Liver (tissue), 9 donors: Measurements from ENCODE around the gene ERC1. TPM values are rescaled to one million over a fixed set of nuclear protein-coding genes. Genes with fewer than 3 reads are reported as not detected.

Source experiments
- DNase-seq: peaks from one replicate; pipeline ENCODE4 v3.0.0-alpha.2; 2017; ENCODE audit warnings: low spot score
- H3K27ac ChIP-seq, 2 donors: one replicate each; pipeline ENCODE4 v1.7.0; 2013; ENCODE audit warnings: inconsistent platforms in 2 of 2, low read length in 2 of 2, control low read depth in 1 of 2, low read depth in 1 of 2, mild to moderate bottlenecking in 1 of 2
- H3K27me3 ChIP-seq, 4 donors: one replicate each; pipeline versions ENCODE4 v1.6.1 to v1.7.0; 2013; ENCODE audit warnings: low read length in 3 of 4, inconsistent platforms in 1 of 4, mild to moderate bottlenecking in 1 of 4, moderate library complexity in 1 of 4; ENCODE audit not compliant: control insufficient read depth in 4 of 4, insufficient read depth in 4 of 4
- H3K36me3 ChIP-seq, 4 donors: one replicate each; pipeline versions ENCODE4 v1.6.1 to v1.7.0; 2013; ENCODE audit warnings: low read length in 3 of 4, mild to moderate bottlenecking in 3 of 4, low read depth in 1 of 4, moderate library complexity in 1 of 4; ENCODE audit not compliant: control insufficient read depth in 4 of 4, insufficient read depth in 3 of 4
- H3K4me1 ChIP-seq, 4 donors: one replicate each; pipeline versions ENCODE4 v1.6.1 to v1.7.0; 2013; ENCODE audit warnings: low read length in 3 of 4, mild to moderate bottlenecking in 3 of 4, moderate library complexity in 1 of 4; ENCODE audit not compliant: control insufficient read depth in 4 of 4, insufficient read depth in 4 of 4
- H3K4me3 ChIP-seq, 3 donors: one replicate each; pipeline versions ENCODE4 v1.6.1 to v1.7.0; 2013; ENCODE audit warnings: low read length in 3 of 3, control low read depth in 1 of 3, low read depth in 1 of 3, mild to moderate bottlenecking in 1 of 3
- H3K9ac ChIP-seq, 2 donors: one replicate each; pipeline ENCODE4 v1.7.0; 2013; ENCODE audit warnings: low read length in 2 of 2, mild to moderate bottlenecking in 2 of 2, moderate library complexity in 2 of 2, control low read depth in 1 of 2, low read depth in 1 of 2
- H3K9me3 ChIP-seq, 4 donors: one replicate each; pipeline versions ENCODE4 v1.6.1 to v1.7.0; 2013; ENCODE audit warnings: low read length in 3 of 4; ENCODE audit not compliant: control insufficient read depth in 4 of 4
- CTCF ChIP-seq: fragments of 150-350 bp; IDR thresholded peaks from 2 replicates; pipeline ENCODE4 v1.5.1; 2017; ENCODE audit warnings: improper control_type of control experiment, low read depth, low read length; ENCODE audit not compliant: missing input control
- EGR1 ChIP-seq, 2 donors: IDR thresholded peaks; 2 replicates each; pipeline ENCODE4 v1.6.1; 2016 to 2018; ENCODE audit warnings: antibody characterized with exemption in 2 of 2, low read depth in 2 of 2
- HNF4G ChIP-seq: IDR thresholded peaks from 2 replicates; pipeline ENCODE4 v1.6.1; 2016; ENCODE audit warnings: antibody characterized with exemption
- JUND ChIP-seq, 2 donors: IDR thresholded peaks; 2 replicates each; pipeline ENCODE4 v1.6.1; 2016; ENCODE audit warnings: antibody characterized with exemption in 2 of 2
- NR2F2 ChIP-seq: IDR thresholded peaks from 2 replicates; pipeline ENCODE4 v1.6.1; 2016; ENCODE audit warnings: antibody characterized with exemption
- REST ChIP-seq: IDR thresholded peaks from 2 replicates; pipeline ENCODE4 v1.6.1; 2016; ENCODE audit warnings: antibody characterized with exemption, mild to moderate bottlenecking
- RXRA ChIP-seq, 2 donors: IDR thresholded peaks; 2 replicates each; pipeline ENCODE4 v1.6.1; 2017 to 2018; ENCODE audit warnings: antibody characterized with exemption in 2 of 2, mild to moderate bottlenecking in 1 of 2
- SP1 ChIP-seq: IDR thresholded peaks from 2 replicates; pipeline ENCODE4 v1.6.1; 2018; ENCODE audit warnings: antibody characterized with exemption, mild to moderate bottlenecking
- TAF1 ChIP-seq: conservative IDR thresholded peaks from 2 replicates; pipeline ENCODE4 v1.6.1; 2016; ENCODE audit warnings: antibody characterized with exemption, mild to moderate bottlenecking
- ZBTB33 ChIP-seq: IDR thresholded peaks from 2 replicates; pipeline ENCODE4 v1.6.1; 2016; ENCODE audit warnings: antibody characterized with exemption
- WGBS: extraction: QIAGEN DNeasy Blood & Tissue Kit; methylation state at CpG from one replicate; pipeline ENCODE4 v1.1.7; 2013; 5-methylcytosine and 5-hydroxymethylcytosine counted together
- polyA plus RNA-seq, 2 donors: library from polyadenylated mRNA; stranded (reverse) in 1 of 2; unstranded in 1 of 2; fragments of 200-250 nt in 1 of 2; fragments of >200 nt in 1 of 2; fragmentation: Nextera tagmentation in 1 of 2; extraction: Ambion mirVana in 1 of 2; gene quantifications; one replicate each; pipeline versions ENCODE4 v1.2.1 to v1.2.3, GENCODE V29; 2013 to 2015
- total RNA-seq, 2 donors: library from RNA; depleted of rRNA; stranded (reverse); fragments of >200 nt; gene quantifications; one replicate each; pipeline ENCODE4 v1.2.3, GENCODE V29; 2014
- TF ChIP-seq, protein P1 (sequence below): IDR thresholded peaks from 2 replicates; pipeline ENCODE4 v1.6.1; 2016; ENCODE audit warnings: antibody characterized with exemption
- TF ChIP-seq, protein P2 (sequence below): IDR thresholded peaks from 2 replicates; pipeline ENCODE4 v1.6.1; 2016; ENCODE audit warnings: antibody characterized with exemption
- donor health status: healthy.
- donor health status: healthy.
- donor health status: healthy.
- donor health status: healthy.
- donor health status: healthy.

The ERC1 gene
- total and polyA plus RNA-seq, 4 donors, result 6.2 to 50.2 (median 10.3) TPM

- Histone ChIP-seq H3K36me3 (no peaks in the 10 kb centered on the region), H3K9me3 (no peaks in the 10 kb centered on the region), H3K27ac (no peak overlapping the region), H3K4me3 (no peak overlapping the region), H3K4me1 (peaks cover 0 to 1% (median 0%) of the 10 kb centered on the region in 4 donors), H3K9ac (no peak overlapping the region), H3K27me3 (no peaks in the 10 kb centered on the region)
- TF ChIP-seq RXRA (IDR thresholded peaks at IDR 0.05), result no peak
- no peak for TF ChIP-seq JUND (IDR thresholded peaks at IDR 0.05)
- no peak for TF ChIP-seq ZBTB33
- TF ChIP-seq SP1, result no peak
- TF ChIP-seq, protein P1, sequence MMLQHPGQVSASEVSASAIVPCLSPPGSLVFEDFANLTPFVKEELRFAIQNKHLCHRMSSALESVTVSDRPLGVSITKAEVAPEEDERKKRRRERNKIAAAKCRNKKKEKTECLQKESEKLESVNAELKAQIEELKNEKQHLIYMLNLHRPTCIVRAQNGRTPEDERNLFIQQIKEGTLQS, result no peak
- WGBS, result 99% methylated on average over 4 of the region's 4 CpGs
- DNase-seq, result no peak
These were observed 306.7 kb downstream of the ERC1 start for GRCh38 chr12:1297639-1298175.

GRCh38 chr12:1300460-1300859, 309.4 kb downstream of the ERC1 start:
- Histone ChIP-seq H3K27ac (no peak overlapping the region), H3K9me3 (no peaks in the 10 kb centered on the region), H3K4me3 (no peak overlapping the region), H3K27me3 (no peaks in the 10 kb centered on the region), H3K4me1 (peaks cover 0 to 1% (median 0%) of the 10 kb centered on the region in 4 donors), H3K36me3 (no peaks in the 10 kb centered on the region), H3K9ac (no peak overlapping the region)
- 97% methylated on average over 2 of the region's 2 CpGs for WGBS
- TF ChIP-seq, protein P1, result no peak
- TF ChIP-seq TAF1 (no peak), ZBTB33 (no peak), EGR1 (IDR thresholded peaks at IDR 0.05; ENCODE audit: low read depth in 2 of 2) (no peak), JUND (IDR thresholded peaks at IDR 0.05) (no peak)
- DNase-seq, result no peak

DNA sequence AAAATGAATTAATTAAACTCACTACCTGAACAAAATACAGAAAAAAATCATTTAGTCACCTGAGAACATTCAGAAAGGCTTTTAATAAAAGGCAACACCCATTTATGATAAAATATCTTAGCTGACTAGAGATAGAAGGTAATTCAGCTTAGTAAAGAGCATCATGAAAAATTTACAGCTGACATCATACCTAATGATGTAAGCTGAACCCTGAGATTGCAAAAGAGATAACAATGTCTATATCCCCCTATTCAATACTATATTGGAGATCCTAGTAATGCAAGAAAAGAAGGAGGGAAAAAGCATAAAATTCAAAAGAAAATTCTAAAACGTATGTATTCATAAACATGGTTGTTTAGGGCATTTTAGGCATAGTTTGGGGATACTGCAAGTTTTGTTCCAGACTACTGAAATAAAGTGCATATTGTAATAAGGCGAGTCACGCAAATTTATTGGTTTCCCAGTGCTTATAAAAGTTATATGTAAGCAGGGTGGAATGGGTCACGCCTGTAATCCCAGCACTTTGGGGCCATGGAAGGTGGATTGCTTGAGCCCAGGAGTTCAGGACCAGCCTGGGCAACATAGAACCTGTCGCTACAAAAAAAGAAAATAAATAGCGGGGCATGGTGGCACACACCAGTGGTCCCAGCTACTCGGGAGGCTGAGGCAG, 311.3 kb downstream of the ERC1 start:
- no peak overlapping the region for H3K4me3 ChIP-seq
- 94% methylated on average over 7 of the region's 7 CpGs for WGBS
- no peaks in the 10 kb centered on the region for H3K4me1 ChIP-seq
- no peak for DNase-seq
- no peaks in the 10 kb centered on the region for H3K27me3 ChIP-seq
- H3K36me3 ChIP-seq, result no peaks in the 10 kb centered on the region
- H3K9me3 ChIP-seq, result no peaks in the 10 kb centered on the region
- H3K9ac ChIP-seq, result no peak overlapping the region
- no peak overlapping the region for H3K27ac ChIP-seq
- no peak for TF ChIP-seq RXRA (IDR thresholded peaks at IDR 0.05)
- no peak for TF ChIP-seq NR2F2
- TF ChIP-seq HNF4G, result no peak
- TF ChIP-seq JUND (IDR thresholded peaks at IDR 0.05), result no peak
- TF ChIP-seq, protein P2, sequence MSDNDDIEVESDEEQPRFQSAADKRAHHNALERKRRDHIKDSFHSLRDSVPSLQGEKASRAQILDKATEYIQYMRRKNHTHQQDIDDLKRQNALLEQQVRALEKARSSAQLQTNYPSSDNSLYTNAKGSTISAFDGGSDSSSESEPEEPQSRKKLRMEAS, result no peak
- no peak for TF ChIP-seq REST
- TF ChIP-seq SP1, result no peak
- no peak for TF ChIP-seq CTCF
